K562 (cell line): ENCODE data around the gene CCNL1. TPM values are rescaled to one million over a fixed set of nuclear protein-coding genes. Genes with fewer than 3 reads are reported as not detected.

Source experiments
- ATAC-seq: fragments of 200-7000 bp; cut with Tn5 transposase; 3 replicates; pipeline ENCODE4 v1.9.1; 2020; ENCODE audit warnings: moderate library complexity
- BruUV-seq: library from RNA; stranded (reverse); fragments of 400-500 nt; replicated peaks from 2 replicates; lab custom pipeline; 2021; lab: Mats Ljungman, UMichigan
- CTCF ChIA-PET: fragments of 300-600 bp; formaldehyde crosslinking; extraction: SDS; loops from one replicate; lab custom pipeline; 2021; ENCODE audit warnings: low intra/inter-chr PET ratio; lab: Yijun Ruan, JAX
- POLR2A ChIA-PET: fragments of 300-600, 350-650 bp; sonication (Branson Sonifier 250); formaldehyde crosslinking; extraction: SDS; loops from one replicate; lab custom pipeline; 2021; ENCODE audit warnings: antibody characterized with exemption, inconsistent platforms; lab: Yijun Ruan, JAX
- DNase-seq, 4 experiments: peaks; one replicate each; pipeline versions ENCODE4 v3.0.0 to v3.0.0-alpha.2; 2011 to 2018; ENCODE audit warnings: low spot score in 3 of 4, mixed read lengths in 3 of 4; ENCODE audit errors: extremely low read depth in 1 of 4
- FAIRE-seq: peaks from 2 replicates; lab custom pipeline; 2011; peaks lifted over from hg19 to GRCh38; lab: Jason Lieb, UNC
- H2AFZ ChIP-seq: 2 replicates; pipeline ENCODE4 v1.6.0; 2011; ENCODE audit warnings: low read depth, low read length, control low read depth, inconsistent platforms
- H3K27ac ChIP-seq: fragments of 200-600 bp; 3 replicates; pipeline ENCODE4 v1.8.0; 2011; ENCODE audit warnings: low read depth, mild to moderate bottlenecking, control low read depth, inconsistent platforms, low read length, moderate library complexity, mixed read lengths; ENCODE audit errors: extremely low read depth
- H3K27me3 ChIP-seq, 2 experiments: fragments of 300-600 bp in 1 of 2; 2 replicates in 1 of 2; 3 replicates in 1 of 2; pipeline versions ENCODE4 v1.6.0 to v1.8.0; 2011; ENCODE audit warnings: inconsistent platforms in 2 of 2, low read length in 2 of 2, mild to moderate bottlenecking in 1 of 2, mixed read lengths in 1 of 2, moderate library complexity in 1 of 2; ENCODE audit not compliant: control insufficient read depth in 2 of 2, insufficient read depth in 2 of 2
- H3K36me3 ChIP-seq: fragments of 300-600 bp; 3 replicates; pipeline ENCODE4 v1.8.0; 2011; ENCODE audit warnings: mild to moderate bottlenecking, low read length, inconsistent platforms; ENCODE audit not compliant: control insufficient read depth, insufficient read depth
- H3K4me1 ChIP-seq, 2 experiments: fragments of 200-600 bp in 1 of 2; replicated peaks in 1 of 2; 2 replicates in 1 of 2; 3 replicates in 1 of 2; pipeline versions ENCODE4 v1.5.1 to v1.8.0; 2011; ENCODE audit warnings: inconsistent platforms in 2 of 2, low read length in 2 of 2, mild to moderate bottlenecking in 1 of 2, mixed read lengths in 1 of 2, moderate library complexity in 1 of 2; ENCODE audit not compliant: control insufficient read depth in 2 of 2, insufficient read depth in 2 of 2
- H3K4me2 ChIP-seq: 2 replicates; pipeline ENCODE4 v1.6.1; 2011; ENCODE audit warnings: low read length, control low read depth, inconsistent platforms, mixed read lengths; ENCODE audit not compliant: insufficient read depth
- H3K4me3 ChIP-seq: fragments of 200-600 bp; sonication (generic), shearing (Covaris generic); 2 replicates; pipeline ENCODE4 v1.5.1; 2016; ENCODE audit warnings: control low read depth, inconsistent platforms
- H3K79me2 ChIP-seq: fragments of 200-600 bp; 3 replicates; pipeline ENCODE4 v1.8.0; 2011; ENCODE audit warnings: low read length, inconsistent platforms; ENCODE audit not compliant: control insufficient read depth, insufficient read depth
- H3K9ac ChIP-seq, 2 experiments: 2 replicates each; pipeline versions ENCODE4 v1.6.0 to v1.6.1; 2011; ENCODE audit warnings: low read depth in 2 of 2, low read length in 2 of 2, control low read depth in 1 of 2, inconsistent platforms in 1 of 2, mild to moderate bottlenecking in 1 of 2, mixed read lengths in 1 of 2; ENCODE audit not compliant: insufficient read depth in 1 of 2
- H3K9me1 ChIP-seq: one replicate; pipeline ENCODE4 v1.6.0; 2011; ENCODE audit warnings: inconsistent platforms, mild to moderate bottlenecking, low read length, moderate library complexity; ENCODE audit not compliant: control insufficient read depth, insufficient read depth
- H3K9me3 ChIP-seq: replicated peaks from 2 replicates; pipeline ENCODE4 v1.5.1; 2011; ENCODE audit warnings: low read depth, low read length, inconsistent platforms; ENCODE audit not compliant: control insufficient read depth, insufficient read depth
- H4K20me1 ChIP-seq: replicated peaks from 2 replicates; pipeline ENCODE4 v1.6.1; 2011; ENCODE audit warnings: low read length, inconsistent platforms, mixed read lengths; ENCODE audit not compliant: control insufficient read depth, insufficient read depth
- HCFC1 ChIP-seq: IDR thresholded peaks from 2 replicates; pipeline ENCODE4 v1.6.1; 2012; ENCODE audit warnings: low read depth, low read length, improper control_type of control experiment
- MBD1 ChIP-seq: fragments of 250-450 bp; sonication (Bioruptor Pico); IDR thresholded peaks from 2 replicates; pipeline ENCODE4 v1.8.0; 2022; ENCODE audit warnings: inconsistent platforms
- MYBL2 ChIP-seq, 2 experiments: fragments of 450-650 bp in 1 of 2; sonication (generic) in 1 of 2; formaldehyde crosslinking in 1 of 2; IDR thresholded peaks; 2 replicates each; pipeline versions ENCODE4 v1.6.1 to v1.8.1; 2017 to 2022; ENCODE audit warnings: borderline replicate concordance in 1 of 2, inconsistent platforms in 1 of 2, low read depth in 1 of 2, mild to moderate bottlenecking in 1 of 2, missing genetic modification reagents in 1 of 2, moderate library complexity in 1 of 2
- RBBP5 ChIP-seq: fragments of 200-600 bp; sonication (generic); IDR thresholded peaks from 2 replicates; pipeline ENCODE4 v1.6.1; 2012; ENCODE audit warnings: borderline replicate concordance, mild to moderate bottlenecking, low read length, control low read depth, inconsistent platforms; ENCODE audit not compliant: insufficient read depth, poor library complexity, severe bottlenecking
- ZNF217 ChIP-seq: sonication (generic); formaldehyde crosslinking; IDR thresholded peaks from 2 replicates; pipeline ENCODE4 v1.8.0; 2022; ENCODE audit warnings: mild to moderate bottlenecking, missing genetic modification reagents
- ZNF507 ChIP-seq: conservative IDR thresholded peaks from 2 replicates; pipeline ENCODE4 v1.6.1; 2017; ENCODE audit warnings: missing genetic modification characterization, missing compliant biosample characterization
- ZNF717 ChIP-seq: fragments of 250-450 bp; sonication (Bioruptor Pico); IDR thresholded peaks from 2 replicates; pipeline ENCODE4 v1.5.0; 2021
- WGBS: fragments of 100-300 bp; shearing (Covaris generic); methylation state at CpG from one replicate; pipeline ENCODE4 v1.1.6; 2016; ENCODE audit warnings: low coverage, mixed read lengths; ENCODE audit not compliant: insufficient coverage; ENCODE audit errors: missing lambda C conversion rate; 5-methylcytosine and 5-hydroxymethylcytosine counted together
- in situ Hi-C: fragments of 300-500 bp; cut with MboI; formaldehyde crosslinking; loops from 4 replicates; pipeline ENCODE4 v1.15.0; 2018; ENCODE audit warnings: inconsistent platforms, mixed read lengths
- intact Hi-C: fragments of 100-400 bp; cut with micrococcal nuclease; formaldehyde crosslinking; loops from 2 replicates; pipeline ENCODE4 v1.14.2; 2022
- polyA plus RNA-seq, 8 experiments: library from polyadenylated mRNA; depleted of rRNA in 4 of 8; stranded (reverse) in 5 of 8; unstranded in 3 of 8; fragments of >200 nt; fragmentation: Nextera tagmentation in 2 of 8; fragmentation: Illumina TruSeq in 1 of 8; extraction: Ambion mirVana in 2 of 8; extraction: Trizol in 1 of 8; gene quantifications; 2 replicates each; pipeline versions ENCODE4 v1.2.1 to v1.2.3, GENCODE V29; 2011 to 2014; ENCODE audit warnings: inconsistent platforms in 1 of 8, missing spikeins in 1 of 8
- total RNA-seq, 7 experiments: library from RNA; depleted of rRNA in 6 of 7; stranded (reverse); fragments of >200 nt in 6 of 7; fragmentation: Illumina TruSeq in 2 of 7; extraction: Trizol in 2 of 7; gene quantifications; 2 replicates each; pipeline versions ENCODE4 v1.2.1 to v1.2.3, GENCODE V29; 2011 to 2021; ENCODE audit warnings: low replicate concordance in 1 of 7

CCNL1 gene
- total and polyA plus RNA-seq, 9 of the 15 experiments (the other 6 are each of a cell fraction or from before 2014, with no cell fraction given) = 16.1 to 186 (median 132) TPM

GRCh38 chr3:157098823-157099185 is 61.1 kb downstream of the CCNL1 start:
- Histone ChIP-seq H3K79me2 (no peaks in the 10 kb centered on the region), H3K27me3 (no peaks in the 10 kb centered on the region; a peak in 1 of 5 replicates), H3K36me3 (no peaks in the 10 kb centered on the region), H3K9ac (no peak overlapping the region), H3K9me3 (no peaks in the 10 kb centered on the region), H3K9me1 (no peaks in the 10 kb centered on the region), H4K20me1 (no peaks in the 10 kb centered on the region), H3K4me1 (peaks cover 0 to 26% of the 10 kb centered on the region in 2 experiments; a peak in 4 of 5 replicates), H3K4me3 (no peak overlapping the region), H3K27ac (no peak overlapping the region), H2AFZ (no peak overlapping the region), H3K4me2 (no peak overlapping the region)
- intact Hi-C loops = no loop called here
- BruUV-seq = no TSS peak
- ChIA-PET POLR2A (interaction anchor here (0.8 to 0.9 kb wide), 2 partner anchors 9 to 16 kb away, joined by 3 read pairs; no protein-coding TSS in a partner anchor), CTCF (no interaction called here)
- FAIRE-seq (no peak), ATAC-seq (no peak), DNase-seq (no peak)
- WGBS = 64% methylated on average over 3 of the region's 3 CpGs
- in situ Hi-C loops = no loop called here
- TF ChIP-seq HCFC1 = no peak
- no peak for TF ChIP-seq ZNF717
- TF ChIP-seq MYBL2 (IDR thresholded peaks at IDR 0.05; ENCODE audit: low read depth) = no peak
- no peak for TF ChIP-seq MYBL2 (CRISPR knock-in tag; IDR thresholded peaks at IDR 0.05; ENCODE audit: borderline replicate concordance)
- TF ChIP-seq MBD1 = no peak
- no peak for TF ChIP-seq RBBP5
- no peak for TF ChIP-seq ZNF507
- TF ChIP-seq ZNF217 (CRISPR knock-in tag) = no peak
